Thyroid gland (tissue), 4 donors: ENCODE results near the gene TIGD4. TPM values are rescaled to one million over a fixed set of nuclear protein-coding genes. Genes with fewer than 3 reads are reported as not detected.

Experiments used
- DNase-seq, 2 donors: peaks; one replicate each; pipeline ENCODE4 v3.0.0-alpha.2; 2019
- H3K27ac ChIP-seq, 3 donors: fragments of 200-600 bp; sonication (generic); 1 replicate in 2 of 3; 2 replicates in 1 of 3; pipeline ENCODE4 v1.5.1; 2016 to 2019; ENCODE audit warnings: mild to moderate bottlenecking in 1 of 3, moderate library complexity in 1 of 3
- H3K27me3 ChIP-seq: fragments of 200-600 bp; sonication (generic); one replicate; pipeline ENCODE4 v1.5.1; 2019
- H3K36me3 ChIP-seq, 2 donors: fragments of 200-600 bp; sonication (generic); one replicate each; pipeline ENCODE4 v1.5.1; 2016 to 2019
- H3K4me1 ChIP-seq, 2 donors: fragments of 200-600 bp; sonication (generic); one replicate each; pipeline ENCODE4 v1.5.1; 2017 to 2019
- H3K4me3 ChIP-seq, 3 donors: fragments of 200-600 bp; sonication (generic); replicated peaks in 1 of 3; 1 replicate in 2 of 3; 2 replicates in 1 of 3; pipeline ENCODE4 v1.5.1; 2016; ENCODE audit warnings: mild to moderate bottlenecking in 1 of 3
- H3K9me3 ChIP-seq: fragments of 200-600 bp; sonication (generic); one replicate; pipeline ENCODE4 v1.5.1; 2017
- CTCF ChIP-seq, 6 experiments: fragments of 200-600 bp in 3 of 6; fragments of 450-650 bp in 3 of 6; sonication (generic) in 3 of 6; IDR thresholded peaks; one replicate each; pipeline ENCODE4 v1.5.1; 2016 to 2019; ENCODE audit warnings: antibody characterized with exemption in 6 of 6, mild to moderate bottlenecking in 2 of 6, inconsistent platforms in 1 of 6, moderate library complexity in 1 of 6
- POLR2A ChIP-seq, 2 donors: fragments of 450-650 bp; IDR thresholded peaks; one replicate each; pipeline ENCODE4 v1.6.1; 2017; ENCODE audit warnings: antibody characterized with exemption in 2 of 2, mild to moderate bottlenecking in 2 of 2, moderate library complexity in 1 of 2
- WGBS, 2 donors: methylation state at CpG; one replicate each; pipeline ENCODE4 v1.1.5; 2017; 5-methylcytosine and 5-hydroxymethylcytosine counted together
- intact Hi-C: fragments of 100-400 bp; cut with DNase I; formaldehyde crosslinking; loops from one replicate; pipeline ENCODE4 v1.15.1; 2023
- total RNA-seq, 4 donors: library from RNA; depleted of rRNA; stranded (reverse); fragments of >200 nt; gene quantifications; one replicate each; pipeline ENCODE4 v1.2.3, GENCODE V29; 2016

Gene TIGD4
- total RNA-seq, 4 donors from 2014 or later = 0.67 to 2.4 (median 1.8) TPM

GRCh38 chr4:152808670-152809069 is 29.1 kb upstream of the TIGD4 start:
- Histone ChIP-seq H3K9me3 (no peaks in the 10 kb centered on the region), H3K27ac (no peak overlapping the region), H3K27me3 (no peaks in the 10 kb centered on the region), H3K4me1 (no peaks in the 10 kb centered on the region), H3K4me3 (no peak overlapping the region), H3K36me3 (no peaks in the 10 kb centered on the region)
- WGBS, 2 donors = 89% methylated on average over 8 of the region's 8 CpGs
- no peak for TF ChIP-seq CTCF (IDR thresholded peaks at IDR 0.05)
- TF ChIP-seq POLR2A (IDR thresholded peaks at IDR 0.05) = no peak
- no peak for DNase-seq
- intact Hi-C loops = no loop called here

DNA sequence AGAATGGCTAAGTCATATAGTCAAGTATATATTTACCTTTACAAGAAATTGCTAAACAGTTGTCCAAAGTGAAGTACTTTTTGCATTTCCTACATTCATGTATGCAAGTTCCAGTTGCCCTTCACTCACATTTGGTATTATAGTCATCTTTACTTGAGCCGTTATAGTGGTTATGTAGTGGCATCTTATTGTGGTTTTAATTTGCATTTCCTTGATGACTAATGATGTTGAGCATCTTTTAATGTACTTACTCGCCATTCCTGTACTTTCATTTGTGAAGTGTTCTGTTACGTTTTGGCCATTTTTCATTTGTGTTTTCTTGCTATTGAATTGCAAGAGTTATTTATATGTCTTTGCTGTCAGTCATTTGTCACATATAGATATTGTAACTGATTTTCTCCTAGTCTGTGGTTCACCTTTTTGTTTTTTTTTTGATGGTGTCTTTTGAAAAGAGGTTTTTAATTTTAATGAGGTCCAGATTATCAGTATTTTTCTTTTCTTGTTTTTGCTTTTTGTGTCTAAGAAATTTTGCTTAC is 27.8 kb upstream of the TIGD4 start:
- intact Hi-C loops = no loop called here
- no peak overlapping the region for H3K4me3 ChIP-seq
- TF ChIP-seq CTCF (IDR thresholded peaks at IDR 0.05) (no peak), POLR2A (IDR thresholded peaks at IDR 0.05) (no peak)
- H3K4me1 ChIP-seq = no peaks in the 10 kb centered on the region
- H3K36me3 ChIP-seq = no peaks in the 10 kb centered on the region
- 90 to 91% methylated on average over 3 of the region's 3 CpGs for WGBS, 2 donors
- no peaks in the 10 kb centered on the region for H3K9me3 ChIP-seq
- H3K27me3 ChIP-seq = no peaks in the 10 kb centered on the region
- no peak for DNase-seq
- H3K27ac ChIP-seq = no peak overlapping the region

GRCh38 chr4:152806501-152807125 is 27.1 kb upstream of the TIGD4 start:
- 89% methylated on average over 3 of the region's 3 CpGs for WGBS, 2 donors
- no peaks in the 10 kb centered on the region for H3K27me3 ChIP-seq
- H3K4me3 ChIP-seq = no peak overlapping the region
- no peaks in the 10 kb centered on the region for H3K9me3 ChIP-seq
- H3K36me3 ChIP-seq = no peaks in the 10 kb centered on the region
- no peak for TF ChIP-seq POLR2A (IDR thresholded peaks at IDR 0.05)
- TF ChIP-seq CTCF (IDR thresholded peaks at IDR 0.05) = no peak
- no peaks in the 10 kb centered on the region for H3K4me1 ChIP-seq
- no peak overlapping the region for H3K27ac ChIP-seq
- intact Hi-C loops = no loop called here
- DNase-seq = no peak

DNA sequence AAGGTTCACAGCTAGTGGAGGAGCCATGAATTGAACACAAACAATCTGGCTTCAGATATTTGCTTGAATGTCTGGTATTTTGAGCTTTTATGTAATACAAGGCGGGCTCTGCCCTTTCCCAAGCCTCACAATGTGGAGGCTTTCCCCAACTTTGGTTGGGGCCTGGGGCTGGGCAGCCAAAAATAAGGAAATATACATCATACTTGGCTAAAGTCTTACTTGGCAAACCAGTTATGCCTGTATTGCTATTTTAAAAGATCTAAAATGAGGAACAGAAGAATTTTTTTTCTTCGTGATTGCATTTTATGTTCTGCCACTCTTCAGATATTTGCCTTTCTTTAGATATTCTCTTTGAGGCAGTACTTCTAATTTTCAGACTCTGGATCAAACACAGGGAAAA is 26.3 kb upstream of the TIGD4 start:
- intact Hi-C loops = no loop called here
- H3K27ac ChIP-seq = no peak overlapping the region
- H3K36me3 ChIP-seq = no peaks in the 10 kb centered on the region
- TF ChIP-seq POLR2A (IDR thresholded peaks at IDR 0.05) (no peak), CTCF (IDR thresholded peaks at IDR 0.05) (no peak)
- DNase-seq = no peak
- no peak overlapping the region for H3K4me3 ChIP-seq
- 81 to 86% methylated on average over 2 of the region's 2 CpGs for WGBS, 2 donors
- no peaks in the 10 kb centered on the region for H3K4me1 ChIP-seq
- H3K27me3 ChIP-seq = no peaks in the 10 kb centered on the region
- H3K9me3 ChIP-seq = no peaks in the 10 kb centered on the region

DNA sequence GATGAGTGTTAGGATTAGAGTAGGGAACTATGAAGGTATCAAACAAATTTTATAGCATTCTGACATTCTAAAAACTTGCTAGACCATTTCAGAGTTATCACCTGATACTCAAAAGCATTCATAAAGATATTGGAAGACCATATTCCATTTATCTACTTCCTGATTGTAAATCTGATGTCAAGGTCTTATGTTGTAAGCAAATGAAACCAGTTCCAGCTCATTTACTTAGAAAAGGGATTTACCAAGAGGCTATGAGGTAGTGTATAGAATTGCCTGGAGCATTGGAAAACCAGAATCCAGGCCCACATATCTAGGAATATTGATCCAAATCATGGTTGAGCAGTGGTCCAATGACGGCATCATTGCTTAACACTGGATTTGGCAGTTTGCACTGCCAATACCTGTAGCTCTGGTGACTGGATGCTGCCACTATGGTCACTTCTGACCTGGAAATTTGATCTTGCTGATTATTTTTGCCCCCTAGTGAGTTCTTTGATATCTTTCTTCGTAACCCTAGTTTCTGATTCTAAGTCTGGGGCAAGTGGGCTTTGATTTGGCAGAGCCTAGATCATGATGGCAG is 25.6 kb upstream of the TIGD4 start:
- no peaks in the 10 kb centered on the region for H3K27me3 ChIP-seq
- no peaks in the 10 kb centered on the region for H3K36me3 ChIP-seq
- no peak for DNase-seq
- intact Hi-C loops = no loop called here
- no peak overlapping the region for H3K27ac ChIP-seq
- WGBS, 2 donors = 93 to 100% methylated on average over 2 of the region's 2 CpGs
- no peaks in the 10 kb centered on the region for H3K9me3 ChIP-seq
- no peaks in the 10 kb centered on the region for H3K4me1 ChIP-seq
- H3K4me3 ChIP-seq = no peak overlapping the region
- no peak for TF ChIP-seq CTCF (IDR thresholded peaks at IDR 0.05)
- TF ChIP-seq POLR2A (IDR thresholded peaks at IDR 0.05) = no peak
